T follicular helper cell (primary cell): ENCODE data around the gene BICDL1.

Source experiments
- DNase-seq: peaks from one replicate; pipeline ENCODE4 v3.0.0-alpha.2; 2020; ENCODE audit warnings: low read depth

BICDL1 gene

GRCh38 chr12:120102189-120103043 lies 113.4 kb downstream of the BICDL1 start:
- no peak for DNase-seq

- DNase-seq, result no peak
These were observed 114.0 kb downstream of the BICDL1 start for GRCh38 chr12:120103044-120103338.

DNA sequence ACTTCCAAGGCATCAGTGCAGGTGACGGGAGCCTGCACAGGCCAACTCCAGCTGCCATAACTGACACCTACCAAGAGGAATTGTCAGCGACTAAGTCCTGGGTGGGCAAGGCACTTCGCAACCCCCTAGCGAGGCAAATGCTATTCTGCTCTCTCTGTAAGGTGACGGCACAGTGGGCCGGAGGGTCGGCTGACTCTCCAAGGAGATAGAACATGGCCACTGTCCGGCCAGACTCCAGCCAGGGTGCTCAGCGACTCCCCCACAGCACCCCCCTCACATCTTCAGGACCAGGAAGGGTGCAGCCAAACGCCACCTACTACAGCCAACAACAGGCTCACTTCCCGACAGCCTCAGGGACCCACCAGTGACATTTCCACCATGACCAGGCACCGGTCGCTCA lies 114.3 kb downstream of the BICDL1 start:
- DNase-seq, result no peak

- DNase-seq, result no peak
These were observed 117.1 kb downstream of the BICDL1 start for GRCh38 chr12:120106151-120106550.

DNA sequence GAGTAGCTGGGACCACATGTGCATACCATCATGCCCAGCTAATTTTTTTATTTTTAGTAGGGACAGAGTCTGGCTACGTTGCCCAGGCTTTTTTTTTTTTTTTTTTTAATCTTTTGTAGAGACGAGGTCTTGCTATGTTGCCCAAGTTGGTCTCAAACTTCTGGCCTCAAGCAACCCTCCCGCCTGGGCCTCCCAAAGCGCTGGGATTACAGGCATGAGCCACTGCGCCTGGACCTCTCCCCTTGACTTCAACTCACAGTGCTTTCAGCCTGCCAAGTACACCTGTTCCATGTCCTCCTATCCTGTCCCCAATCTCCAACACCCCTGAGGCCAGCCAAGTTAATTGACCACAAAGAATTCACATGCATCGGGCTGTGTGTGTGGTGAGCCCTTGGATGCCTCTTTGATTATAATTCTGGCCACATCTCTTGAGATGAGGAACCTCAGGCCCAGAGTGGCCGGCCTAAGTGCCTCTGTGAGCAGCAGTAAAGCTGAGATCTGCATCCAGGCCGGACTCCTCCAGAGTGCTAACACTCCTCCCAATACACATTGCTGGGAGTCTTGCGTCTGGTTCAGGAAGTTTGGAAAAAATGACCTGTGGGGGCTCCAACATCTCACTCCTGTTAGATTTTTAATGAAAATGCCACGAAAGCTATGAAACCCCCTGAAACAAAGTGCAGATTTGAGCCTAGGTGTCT lies 120.7 kb downstream of the BICDL1 start:
- no peak for DNase-seq

GRCh38 chr12:120110550-120111501 lies 121.8 kb downstream of the BICDL1 start:
- DNase-seq, result peak; percentile 14

GRCh38 chr12:120115066-120115465 lies 126.0 kb downstream of the BICDL1 start:
- DNase-seq, result no peak

DNA sequence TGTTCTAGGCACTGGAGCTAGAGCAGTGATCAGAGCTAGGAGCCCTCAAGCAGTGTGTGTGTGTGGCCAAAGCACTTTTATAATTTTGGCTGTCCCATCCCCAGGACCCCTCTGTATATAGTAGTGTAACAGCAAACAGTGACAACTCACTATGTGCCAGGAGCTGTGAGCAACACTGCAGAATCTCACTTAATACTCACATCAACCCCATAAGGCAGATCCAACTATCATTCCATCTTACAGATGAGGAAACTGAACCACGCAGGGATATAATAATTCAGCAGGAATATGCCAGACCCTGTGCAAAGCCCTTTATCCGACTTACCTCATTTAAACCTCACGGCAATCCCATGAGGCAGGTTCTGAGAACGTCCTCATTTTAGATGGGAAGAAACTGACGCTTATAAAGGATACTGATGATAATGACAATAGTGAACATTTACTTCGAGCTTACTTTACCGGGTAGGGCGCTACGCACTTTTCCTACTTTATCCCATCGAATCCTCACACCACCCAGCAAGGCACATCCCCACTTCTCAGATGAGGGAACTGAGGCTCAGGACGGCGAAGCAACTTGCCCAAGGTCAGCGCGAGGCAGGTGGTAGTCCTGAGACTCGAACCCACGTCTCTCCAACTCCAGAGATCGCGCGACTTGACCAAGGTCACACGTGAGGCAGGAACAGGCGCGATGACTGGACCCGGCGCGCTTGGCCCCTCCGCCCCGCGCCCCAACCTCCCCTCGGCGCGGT lies 126.8 kb downstream of the BICDL1 start:
- no peak for DNase-seq

- DNase-seq, result no peak
These were observed 127.4 kb downstream of the BICDL1 start, which contains the start of gene RAB35 for GRCh38 chr12:120116441-120116791. Gene RAB35, minus strand, starts transcription at chr12:120116753. Its CDS starts 103 bp downstream, at chr12:120116650.

DNA sequence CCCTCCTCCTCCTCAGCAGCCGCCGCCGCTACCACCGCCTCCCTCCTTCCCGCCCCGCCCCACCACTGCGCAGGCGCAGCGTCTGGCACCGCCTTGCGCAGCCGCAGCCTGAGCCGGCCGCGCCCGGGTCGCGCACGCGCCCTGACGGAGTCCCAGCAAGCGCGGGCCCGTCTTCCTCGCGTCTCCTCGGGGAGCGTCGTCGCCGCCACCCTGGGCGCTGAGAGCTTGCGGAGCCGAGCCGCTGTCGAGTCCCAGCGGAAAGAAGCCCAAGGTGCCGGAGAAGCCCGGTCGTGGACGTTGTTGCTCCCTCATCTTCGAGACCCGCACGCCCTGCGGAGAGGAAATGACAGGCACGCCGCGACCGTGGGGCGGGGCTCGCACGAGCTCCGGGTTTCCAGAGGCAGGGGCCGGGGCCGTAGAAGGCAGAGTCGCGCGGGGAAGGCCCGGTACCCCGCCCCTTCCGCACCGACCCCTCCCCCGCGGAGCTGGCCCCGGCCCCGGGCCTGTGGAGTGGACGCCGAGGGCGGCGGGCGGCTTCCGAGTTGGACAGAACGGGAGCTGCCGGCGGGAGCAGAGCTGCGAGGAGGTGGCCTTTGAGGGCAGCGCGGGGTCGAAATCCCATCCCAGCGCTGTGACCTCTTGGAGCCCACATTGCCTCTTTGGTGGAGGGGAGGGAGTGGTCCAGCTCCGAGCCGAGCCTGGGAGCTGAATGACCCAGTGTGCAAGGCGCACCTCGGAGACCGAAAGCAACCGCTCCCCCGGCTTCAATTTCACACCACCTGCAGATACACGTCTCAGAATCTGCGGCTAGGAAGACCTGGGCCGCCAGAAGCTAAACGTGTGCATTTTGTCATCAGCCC lies 128.0 kb downstream of the BICDL1 start:
- peak; percentile 96 for DNase-seq

DNA sequence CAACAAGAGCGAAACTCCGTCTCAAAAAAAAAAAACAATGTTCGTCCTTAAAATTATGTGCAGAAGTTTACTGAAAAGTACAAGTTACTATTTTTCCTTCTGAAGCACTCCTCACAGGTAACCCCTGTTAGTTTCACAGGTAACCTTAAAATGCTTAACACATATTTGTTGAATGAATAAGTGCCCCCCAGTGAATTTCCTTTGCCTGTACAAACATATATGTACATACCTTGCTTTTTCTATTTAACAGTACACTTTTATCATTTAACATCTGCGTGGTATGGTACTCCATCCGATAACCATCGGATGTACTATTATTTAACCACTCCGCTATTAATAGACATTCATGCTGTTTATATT lies 128.9 kb downstream of the BICDL1 start:
- DNase-seq, result no peak

GRCh38 chr12:120118321-120119061 lies 129.5 kb downstream of the BICDL1 start:
- no peak for DNase-seq

GRCh38 chr12:120119271-120119973 lies 130.4 kb downstream of the BICDL1 start:
- DNase-seq, result no peak

DNA sequence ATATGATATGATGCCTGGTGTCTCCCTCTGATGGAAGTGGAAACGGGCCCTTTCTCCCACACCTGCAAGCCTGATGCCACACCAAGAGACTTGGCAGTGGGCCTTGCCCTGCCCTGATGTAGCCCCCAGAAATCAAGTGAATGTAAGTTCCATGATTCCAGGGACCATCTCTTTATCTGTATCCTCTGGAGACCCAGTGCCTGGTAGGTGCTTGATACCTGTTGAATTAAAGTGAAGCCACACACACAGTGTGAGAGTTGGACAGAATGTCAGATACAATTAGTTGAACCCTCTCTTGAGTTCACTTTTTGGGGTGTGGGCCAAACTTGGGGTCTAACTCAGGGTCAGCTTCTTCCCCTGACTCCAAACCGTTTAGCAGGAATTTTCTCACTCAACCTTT lies 132.3 kb downstream of the BICDL1 start:
- DNase-seq, result no peak

DNA sequence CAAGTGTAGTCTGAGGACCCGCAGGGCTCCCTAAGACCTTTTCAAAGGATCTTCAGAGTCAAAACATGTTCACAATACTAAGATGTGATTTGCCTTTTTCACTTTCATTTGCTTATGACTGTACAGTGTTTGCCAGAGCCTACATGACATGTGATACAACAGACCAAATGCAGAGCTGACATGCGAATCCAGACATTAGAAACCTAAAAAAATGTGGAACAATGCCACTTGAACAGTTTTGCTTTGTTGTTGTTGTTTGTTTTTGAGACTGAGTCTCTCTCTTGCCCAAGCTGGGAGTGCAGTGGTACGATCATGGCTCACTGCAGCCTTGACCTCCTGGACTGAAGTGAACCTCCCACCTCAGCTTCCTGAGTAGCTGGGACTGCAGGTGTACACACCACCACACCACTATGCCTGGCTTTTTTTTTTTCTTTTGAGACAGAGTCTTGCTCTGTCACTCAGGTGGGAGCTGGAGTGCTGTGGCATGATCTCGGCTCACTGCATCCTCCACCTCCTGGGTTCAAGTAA lies 132.8 kb downstream of the BICDL1 start:
- no peak for DNase-seq

DNA sequence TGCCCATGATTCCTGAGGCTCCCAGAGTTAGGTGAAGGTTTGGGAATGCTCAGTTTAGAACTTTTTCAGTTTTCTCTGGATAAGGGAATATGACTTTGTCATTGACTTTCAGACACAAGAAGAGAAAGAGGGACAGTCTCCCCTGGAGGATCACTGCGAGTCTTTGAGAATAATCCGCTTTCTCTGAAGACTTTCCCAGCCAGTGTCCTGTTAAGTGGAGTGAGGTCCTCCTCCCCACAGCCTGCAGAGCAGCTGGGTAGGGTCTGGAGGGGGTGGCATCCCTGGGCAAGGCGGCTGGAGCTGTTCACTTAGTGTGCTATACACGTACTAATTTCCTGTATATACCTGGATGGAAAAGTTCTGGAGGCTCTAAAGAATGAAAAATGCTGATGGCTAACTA lies 136.0 kb downstream of the BICDL1 start:
- DNase-seq, result no peak

GRCh38 chr12:120125792-120126634 lies 137.0 kb downstream of the BICDL1 start:
- DNase-seq, result no peak

DNA sequence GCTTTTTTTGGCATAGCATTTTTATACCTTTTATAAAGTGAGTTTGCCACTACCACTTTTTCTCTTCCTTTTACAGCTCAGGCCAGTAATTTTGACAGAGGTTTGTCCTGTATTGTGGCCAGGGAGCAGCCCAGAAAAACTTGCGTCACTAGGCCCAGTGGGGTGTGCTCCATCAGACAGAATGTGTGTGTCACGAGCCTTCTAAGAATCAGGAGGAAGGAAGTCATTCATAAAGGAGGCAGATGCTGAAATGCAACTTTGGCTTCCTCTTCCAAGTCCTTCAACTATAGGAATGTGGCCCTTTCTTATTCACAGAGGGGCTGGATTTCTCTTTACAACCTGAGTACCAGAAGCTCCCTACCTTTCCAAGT lies 137.6 kb downstream of the BICDL1 start:
- DNase-seq, result no peak
